Fibroblast of lung (primary cell): ENCODE measurements around the gene NCAPD2. TPM values are rescaled to one million over a fixed set of nuclear protein-coding genes. Genes with fewer than 3 reads are reported as not detected.

ENCODE experiments used
- DNase-seq, 2 donors: peaks; one replicate each; pipeline versions ENCODE4 v3.0.0 to v3.0.0-alpha.2; 2010; ENCODE audit warnings: low read depth in 2 of 2
- H2AFZ ChIP-seq: 2 replicates; pipeline ENCODE4 v1.5.1; 2012; ENCODE audit warnings: low read length, control low read depth, inconsistent platforms
- H3K27ac ChIP-seq: 2 replicates; pipeline ENCODE4 v1.5.1; 2011; ENCODE audit warnings: low read length, control low read depth; ENCODE audit not compliant: insufficient read depth
- H3K27me3 ChIP-seq: 2 replicates; pipeline ENCODE4 v1.5.1; 2011; ENCODE audit warnings: mild to moderate bottlenecking, low read length; ENCODE audit not compliant: control insufficient read depth, insufficient read depth
- H3K36me3 ChIP-seq: 2 replicates; pipeline ENCODE4 v1.5.1; 2011; ENCODE audit warnings: low read length; ENCODE audit not compliant: control insufficient read depth, insufficient read depth
- H3K4me1 ChIP-seq: 2 replicates; pipeline ENCODE4 v1.5.1; 2011; ENCODE audit warnings: low read length; ENCODE audit not compliant: control insufficient read depth, insufficient read depth; ENCODE audit errors: extremely low read depth
- H3K4me2 ChIP-seq: 2 replicates; pipeline ENCODE4 v1.5.1; 2011; ENCODE audit warnings: low read length, control low read depth; ENCODE audit not compliant: insufficient read depth; ENCODE audit errors: extremely low read depth
- H3K4me3 ChIP-seq, 4 experiments: fragments of 200-600 bp in 1 of 4; sonication (generic) in 1 of 4; replicated peaks in 1 of 4; 2 replicates each; pipeline ENCODE4 v1.5.1; 2011 to 2016; ENCODE audit warnings: low read length in 4 of 4, low read depth in 3 of 4, mild to moderate bottlenecking in 3 of 4, control low read depth in 2 of 4, inconsistent platforms in 1 of 4, mixed read lengths in 1 of 4; ENCODE audit not compliant: insufficient read depth in 1 of 4; ENCODE audit errors: control extremely low read depth in 1 of 4
- H3K79me2 ChIP-seq: 2 replicates; pipeline ENCODE4 v1.5.1; 2012; ENCODE audit warnings: mild to moderate bottlenecking, low read length, inconsistent platforms; ENCODE audit not compliant: control insufficient read depth, insufficient read depth
- H3K9ac ChIP-seq: 2 replicates; pipeline ENCODE4 v1.5.1; 2011; ENCODE audit warnings: mild to moderate bottlenecking, low read length, control low read depth; ENCODE audit not compliant: insufficient read depth
- H3K9me3 ChIP-seq: 2 replicates; pipeline ENCODE4 v1.5.1; 2012; ENCODE audit warnings: low read depth, low read length; ENCODE audit not compliant: control insufficient read depth, insufficient read depth
- H4K20me1 ChIP-seq: 2 replicates; pipeline ENCODE4 v1.5.1; 2011; ENCODE audit warnings: low read length; ENCODE audit not compliant: control insufficient read depth, insufficient read depth; ENCODE audit errors: extremely low read depth
- EZH2 ChIP-seq: IDR thresholded peaks from 2 replicates; pipeline ENCODE4 v1.5.1; 2012; ENCODE audit warnings: low read length, control low read depth, mild to moderate bottlenecking; ENCODE audit errors: missing control alignments
- polyA plus RNA-seq, 2 donors: library from polyadenylated mRNA; depleted of rRNA in 1 of 2; stranded (reverse) in 1 of 2; unstranded in 1 of 2; fragments of >200 nt; gene quantifications; 2 replicates each; pipeline ENCODE4 v1.2.1, GENCODE V29; 2011 to 2012; ENCODE audit warnings: missing spikeins in 1 of 2
- total RNA-seq: library from RNA; depleted of rRNA; stranded (reverse); fragments of >200 nt; gene quantifications from 2 replicates; pipeline ENCODE4 v1.2.1, GENCODE V29; 2014
- TF ChIP-seq, protein P1 (sequence below), 2 donors: IDR thresholded peaks in 1 of 2; conservative IDR thresholded peaks in 1 of 2; 1 replicate in 1 of 2; 2 replicates in 1 of 2; pipeline ENCODE4 v1.5.1; 2011 to 2012; ENCODE audit warnings: low read length in 2 of 2, control low read depth in 1 of 2, inconsistent platforms in 1 of 2, low read depth in 1 of 2, mild to moderate bottlenecking in 1 of 2

Gene NCAPD2
- total and polyA plus RNA-seq, 2 donors (not counting 1 experiment from before 2014, with no cell fraction given) = 17.2 to 42.3 TPM

DNA sequence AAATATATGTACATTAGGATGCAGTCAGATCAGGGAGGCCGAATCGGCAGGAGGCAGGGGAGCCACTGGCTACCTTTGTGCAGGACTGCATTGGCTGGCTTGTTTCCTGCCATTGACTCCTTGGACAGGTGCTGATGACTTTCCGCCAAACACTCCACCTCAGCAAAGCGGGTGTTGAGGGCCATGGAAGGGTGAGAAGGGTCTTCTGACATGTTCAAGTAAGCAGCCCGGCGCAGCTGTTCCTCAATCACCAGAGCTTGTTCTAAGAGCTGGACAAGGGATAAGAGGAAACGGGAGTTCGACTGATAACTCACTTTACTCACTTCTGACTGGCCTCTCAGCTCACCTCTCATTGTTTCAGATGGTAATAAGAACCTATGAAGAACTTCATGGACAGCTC is 79.1 kb downstream of the NCAPD2 start:
- DNase-seq = no peak
- Histone ChIP-seq H3K36me3 (peaks cover 11% of the 10 kb centered on the region), H4K20me1 (no peaks in the 10 kb centered on the region), H3K27ac (no peak overlapping the region), H3K79me2 (peaks cover 3% of the 10 kb centered on the region), H3K4me2 (no peak overlapping the region), H3K4me1 (no peaks in the 10 kb centered on the region), H3K9ac (no peak overlapping the region), H2AFZ (no peak overlapping the region), H3K9me3 (no peaks in the 10 kb centered on the region), H3K4me3 (no peak overlapping the region), H3K27me3 (no peaks in the 10 kb centered on the region)
- TF ChIP-seq, protein P1, sequence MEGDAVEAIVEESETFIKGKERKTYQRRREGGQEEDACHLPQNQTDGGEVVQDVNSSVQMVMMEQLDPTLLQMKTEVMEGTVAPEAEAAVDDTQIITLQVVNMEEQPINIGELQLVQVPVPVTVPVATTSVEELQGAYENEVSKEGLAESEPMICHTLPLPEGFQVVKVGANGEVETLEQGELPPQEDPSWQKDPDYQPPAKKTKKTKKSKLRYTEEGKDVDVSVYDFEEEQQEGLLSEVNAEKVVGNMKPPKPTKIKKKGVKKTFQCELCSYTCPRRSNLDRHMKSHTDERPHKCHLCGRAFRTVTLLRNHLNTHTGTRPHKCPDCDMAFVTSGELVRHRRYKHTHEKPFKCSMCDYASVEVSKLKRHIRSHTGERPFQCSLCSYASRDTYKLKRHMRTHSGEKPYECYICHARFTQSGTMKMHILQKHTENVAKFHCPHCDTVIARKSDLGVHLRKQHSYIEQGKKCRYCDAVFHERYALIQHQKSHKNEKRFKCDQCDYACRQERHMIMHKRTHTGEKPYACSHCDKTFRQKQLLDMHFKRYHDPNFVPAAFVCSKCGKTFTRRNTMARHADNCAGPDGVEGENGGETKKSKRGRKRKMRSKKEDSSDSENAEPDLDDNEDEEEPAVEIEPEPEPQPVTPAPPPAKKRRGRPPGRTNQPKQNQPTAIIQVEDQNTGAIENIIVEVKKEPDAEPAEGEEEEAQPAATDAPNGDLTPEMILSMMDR (conservative IDR thresholded peaks at IDR 0.05 in 1 of 2, IDR thresholded peaks at IDR 0.05 in 1 of 2; ENCODE audit: low read depth in 1 of 2, low read length in 2 of 2) = no peak
- no peak for TF ChIP-seq EZH2

DNA sequence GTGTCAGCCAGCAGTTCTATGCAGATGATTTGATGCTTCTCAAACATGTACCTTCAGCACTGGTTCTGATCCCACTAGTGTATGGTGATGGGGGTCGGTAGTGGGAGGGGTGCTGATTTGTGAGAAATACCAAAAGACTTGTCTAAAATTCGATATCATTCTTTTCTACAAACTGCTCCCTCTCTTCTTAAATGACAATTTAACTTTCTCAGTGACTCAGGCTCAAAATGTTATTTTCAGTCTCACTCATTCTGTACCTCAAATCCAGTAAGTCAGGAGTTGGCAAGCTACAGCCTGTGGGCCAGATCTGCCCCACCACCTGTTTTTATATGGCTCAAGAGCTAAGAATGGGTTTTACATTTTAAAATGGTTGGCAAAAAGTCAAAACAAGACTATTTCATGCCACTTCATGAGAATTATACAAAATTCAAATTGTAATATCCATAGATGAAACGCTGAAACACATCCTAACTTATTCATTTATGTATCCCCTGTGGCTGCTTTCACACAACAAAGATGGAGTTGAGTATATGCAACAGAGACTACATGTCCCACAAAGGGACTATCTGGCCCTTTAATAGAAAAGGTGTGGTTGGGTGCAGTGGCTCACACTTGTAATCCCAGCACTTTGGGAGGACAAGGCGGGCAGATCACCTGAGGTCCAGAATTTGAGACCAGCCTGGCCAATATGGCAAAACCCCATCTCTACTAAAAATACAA is 80.8 kb downstream of the NCAPD2 start:
- H3K4me2 ChIP-seq = no peak overlapping the region
- no peak for DNase-seq
- no peaks in the 10 kb centered on the region for H3K4me1 ChIP-seq
- no peaks in the 10 kb centered on the region for H4K20me1 ChIP-seq
- no peaks in the 10 kb centered on the region for H3K79me2 ChIP-seq
- no peaks in the 10 kb centered on the region for H3K9me3 ChIP-seq
- no peak overlapping the region for H3K27ac ChIP-seq
- H3K4me3 ChIP-seq = no peak overlapping the region
- TF ChIP-seq, protein P1 (conservative IDR thresholded peaks at IDR 0.05 in 1 of 2, IDR thresholded peaks at IDR 0.05 in 1 of 2; ENCODE audit: low read depth in 1 of 2, low read length in 2 of 2) = no peak
- no peaks in the 10 kb centered on the region for H3K27me3 ChIP-seq
- no peak overlapping the region for H3K9ac ChIP-seq
- peaks cover 11% of the 10 kb centered on the region for H3K36me3 ChIP-seq
- H2AFZ ChIP-seq = no peak overlapping the region

DNA sequence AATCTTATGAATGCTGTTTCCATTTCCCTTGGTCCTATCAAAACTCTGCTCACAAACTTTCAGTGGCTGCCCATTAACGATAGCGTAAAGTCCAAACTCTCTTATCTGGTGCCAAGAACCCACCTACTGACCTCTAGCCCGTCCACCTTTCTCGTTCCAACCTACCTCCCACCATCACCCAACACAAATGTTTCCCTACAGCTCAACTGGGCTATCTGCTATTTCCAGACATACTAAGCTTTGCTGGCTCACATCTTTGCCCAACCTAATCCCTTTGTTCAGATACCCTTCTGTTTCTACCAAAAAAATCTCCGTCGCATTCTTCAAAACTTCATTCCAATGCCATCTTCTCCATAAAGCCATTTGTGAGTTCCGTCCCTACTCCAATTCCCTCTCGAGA is 81.7 kb downstream of the NCAPD2 start:
- no peak overlapping the region for H3K4me3 ChIP-seq
- H2AFZ ChIP-seq = no peak overlapping the region
- no peaks in the 10 kb centered on the region for H3K27me3 ChIP-seq
- no peak for DNase-seq
- H4K20me1 ChIP-seq = no peaks in the 10 kb centered on the region
- TF ChIP-seq, protein P1 (conservative IDR thresholded peaks at IDR 0.05 in 1 of 2, IDR thresholded peaks at IDR 0.05 in 1 of 2; ENCODE audit: low read depth in 1 of 2, low read length in 2 of 2) = no peak
- TF ChIP-seq EZH2 = no peak
- no peak overlapping the region for H3K9ac ChIP-seq
- no peak overlapping the region for H3K27ac ChIP-seq
- no peak overlapping the region for H3K4me2 ChIP-seq
- peaks cover 9% of the 10 kb centered on the region for H3K36me3 ChIP-seq
- no peaks in the 10 kb centered on the region for H3K9me3 ChIP-seq
- H3K79me2 ChIP-seq = no peaks in the 10 kb centered on the region
- H3K4me1 ChIP-seq = no peaks in the 10 kb centered on the region

Other genes starting within 250 kb of the NCAPD2 start
- under 0.01 and 0.50 TPM in 2 replicates for gene PLEKHG6, start 183.4 kb upstream of the NCAPD2 start, total RNA-seq
- 0.07 and 0.26 TPM in 2 replicates for gene PLEKHG6, start 183.4 kb upstream of the NCAPD2 start, polyA plus RNA-seq
- 141 and 157 TPM in 2 replicates for gene TNFRSF1A, start 152.0 kb upstream of the NCAPD2 start, total RNA-seq
- 182 and 257 TPM in 2 replicates for gene TNFRSF1A, start 152.0 kb upstream of the NCAPD2 start, polyA plus RNA-seq
- under 0.01 and 0.26 TPM in 2 replicates for gene SCNN1A, start 118.5 kb upstream of the NCAPD2 start, total RNA-seq
- 0.05 and 0.08 TPM in 2 replicates for gene SCNN1A, start 118.5 kb upstream of the NCAPD2 start, polyA plus RNA-seq
- 60.6 and 78.4 TPM in 2 replicates for gene LTBR, start 109.9 kb upstream of the NCAPD2 start, total RNA-seq
- gene LTBR, start 109.9 kb upstream of the NCAPD2 start, polyA plus RNA-seq = 45.8 and 55.7 TPM in 2 replicates
- 0.17 TPM in 1 of 2 replicates, not detected in the other for gene CD27, start 49.1 kb upstream of the NCAPD2 start, total RNA-seq
- 0.06 and 0.07 TPM in 2 replicates for gene CD27, start 49.1 kb upstream of the NCAPD2 start, polyA plus RNA-seq
- 6.2 and 17.3 TPM in 2 replicates for gene TAPBPL, start 42.1 kb upstream of the NCAPD2 start, total RNA-seq
- gene TAPBPL, start 42.1 kb upstream of the NCAPD2 start, polyA plus RNA-seq = 13.7 and 14.0 TPM in 2 replicates
- gene VAMP1, start 23.4 kb upstream of the NCAPD2 start, total RNA-seq = 13.9 and 20.3 TPM in 2 replicates
- gene VAMP1, start 23.4 kb upstream of the NCAPD2 start, polyA plus RNA-seq = 11.0 and 14.9 TPM in 2 replicates
- 118 and 142 TPM in 2 replicates for gene MRPL51, start 840 bp upstream of the NCAPD2 start, total RNA-seq
- 120 and 166 TPM in 2 replicates for gene MRPL51, start 840 bp upstream of the NCAPD2 start, polyA plus RNA-seq
- gene GAPDH, start 40.4 kb downstream of the NCAPD2 start, total RNA-seq = 4,386 and 6,255 TPM in 2 replicates
- gene GAPDH, start 40.4 kb downstream of the NCAPD2 start, polyA plus RNA-seq = 8,983 and 11,838 TPM in 2 replicates
- gene IFFO1, start 61.9 kb downstream of the NCAPD2 start, total RNA-seq = 8.2 and 16.8 TPM in 2 replicates
- 21.7 and 26.9 TPM in 2 replicates for gene IFFO1, start 61.9 kb downstream of the NCAPD2 start, polyA plus RNA-seq
- 11.7 and 13.9 TPM in 2 replicates for gene NOP2, start 74.2 kb downstream of the NCAPD2 start, total RNA-seq
- 26.1 and 47.8 TPM in 2 replicates for gene NOP2, start 74.2 kb downstream of the NCAPD2 start, polyA plus RNA-seq
- 241 and 256 TPM in 2 replicates for gene CHD4, start 113.3 kb downstream of the NCAPD2 start, total RNA-seq
- 76.1 and 96.0 TPM in 2 replicates for gene CHD4, start 113.3 kb downstream of the NCAPD2 start, polyA plus RNA-seq
- not detected in 2 replicates for gene LPAR5, start 141.9 kb downstream of the NCAPD2 start, total RNA-seq
- gene LPAR5, start 141.9 kb downstream of the NCAPD2 start, polyA plus RNA-seq = 0.02 and 0.07 TPM in 2 replicates
- under 0.01 and 0.33 TPM in 2 replicates for gene ACRBP, start 153.3 kb downstream of the NCAPD2 start, total RNA-seq
- gene ACRBP, start 153.3 kb downstream of the NCAPD2 start, polyA plus RNA-seq = 0.50 and 0.72 TPM in 2 replicates
- gene ING4, start 169.0 kb downstream of the NCAPD2 start, total RNA-seq = 30.3 and 36.0 TPM in 2 replicates
- gene ING4, start 169.0 kb downstream of the NCAPD2 start, polyA plus RNA-seq = 31.1 and 47.1 TPM in 2 replicates
- 9.8 and 12.2 TPM in 2 replicates for gene ZNF384, start 195.3 kb downstream of the NCAPD2 start, total RNA-seq
- gene ZNF384, start 195.3 kb downstream of the NCAPD2 start, polyA plus RNA-seq = 34.8 and 49.6 TPM in 2 replicates
- gene PIANP, start 206.7 kb downstream of the NCAPD2 start, total RNA-seq = under 0.01 and 0.17 TPM in 2 replicates
- gene PIANP, start 206.7 kb downstream of the NCAPD2 start, polyA plus RNA-seq = 0.49 and 0.87 TPM in 2 replicates
- gene COPS7A, start 229.9 kb downstream of the NCAPD2 start, total RNA-seq = 67.0 and 79.1 TPM in 2 replicates
- 114 and 138 TPM in 2 replicates for gene COPS7A, start 229.9 kb downstream of the NCAPD2 start, polyA plus RNA-seq